K562 (cell line): ENCODE results near the gene ETV7. TPM values are rescaled to one million over a fixed set of nuclear protein-coding genes. Genes with fewer than 3 reads are reported as not detected.
A peak's percentile ranks its signal among the peaks of the same experiment; 100 is the strongest.

Source experiments
- ATF1 ChIP-seq, 2 experiments: fragments of 450-650 bp in 1 of 2; IDR thresholded peaks; 2 replicates each; pipeline ENCODE4 v1.6.1; 2016; ENCODE audit warnings: missing compliant biosample characterization in 1 of 2, missing genetic modification characterization in 1 of 2
- ATF7 ChIP-seq: fragments of 450-650 bp; IDR thresholded peaks from 2 replicates; pipeline ENCODE4 v1.7.1; 2014; ENCODE audit warnings: mild to moderate bottlenecking, moderate library complexity
- FOXK1 ChIP-seq: sonication (generic); formaldehyde crosslinking; IDR thresholded peaks from 2 replicates; pipeline ENCODE4 v1.8.0; 2022; ENCODE audit warnings: missing genetic modification reagents, mild to moderate bottlenecking, borderline replicate concordance
- HSF4 ChIP-seq: fragments of 250-450 bp; sonication (Bioruptor Pico); IDR thresholded peaks from 2 replicates; pipeline ENCODE4 v2.1.2; 2022; ENCODE audit warnings: mild to moderate bottlenecking, moderate library complexity, borderline replicate concordance
- JUND ChIP-seq, 2 experiments: IDR thresholded peaks; 2 replicates in 1 of 2; 3 replicates in 1 of 2; pipeline ENCODE4 v1.6.1; 2011; ENCODE audit warnings: borderline replicate concordance in 2 of 2, low read depth in 2 of 2, low read length in 2 of 2, improper control_type of control experiment in 1 of 2, missing biosample characterization in 1 of 2, missing genetic modification characterization in 1 of 2, missing genetic modification reagents in 1 of 2
- MAX ChIP-seq: sonication (generic); formaldehyde crosslinking; IDR thresholded peaks from 2 replicates; pipeline ENCODE4 v1.9.0; 2022; ENCODE audit warnings: mild to moderate bottlenecking, missing genetic modification reagents
- MCM2 ChIP-seq: fragments of 450-650 bp; IDR thresholded peaks from 2 replicates; pipeline ENCODE4 v1.6.1; 2017; ENCODE audit warnings: low read depth, mild to moderate bottlenecking
- PKNOX1 ChIP-seq: fragments of 450-650 bp; IDR thresholded peaks from 2 replicates; pipeline ENCODE4 v1.6.1; 2016
- RAD21 ChIP-seq, 2 experiments: fragments of 250-450 bp in 1 of 2; fragments of 450-650 bp in 1 of 2; sonication (Bioruptor Pico) in 1 of 2; formaldehyde crosslinking in 1 of 2; IDR thresholded peaks in 1 of 2; conservative IDR thresholded peaks in 1 of 2; 2 replicates each; pipeline versions ENCODE4 v1.4.0 to v1.8.0; 2020 to 2022; ENCODE audit warnings: mild to moderate bottlenecking in 2 of 2, moderate library complexity in 1 of 2
- SMARCB1 ChIP-seq: IDR thresholded peaks from 2 replicates; pipeline ENCODE4 v1.6.1; 2011; ENCODE audit warnings: improper control_type of control experiment, low read depth; ENCODE audit not compliant: insufficient read length
- SRSF7 ChIP-seq: fragments of 200-400 bp; formaldehyde crosslinking; optimal IDR thresholded peaks from 2 replicates; pipeline ENCODE3; 2017; ENCODE audit warnings: mild to moderate bottlenecking, low read depth, low read length
- ZBTB17 ChIP-seq: fragments of 450-650 bp; formaldehyde crosslinking; IDR thresholded peaks from 2 replicates; pipeline ENCODE4 v1.4.0; 2020; ENCODE audit warnings: mild to moderate bottlenecking
- ZNF830 ChIP-seq: fragments of 250-450 bp; sonication (Bioruptor Pico); IDR thresholded peaks from 2 replicates; pipeline ENCODE4 v1.5.0; 2021; ENCODE audit warnings: mild to moderate bottlenecking
- polyA plus RNA-seq, 8 experiments: library from polyadenylated mRNA; depleted of rRNA in 4 of 8; stranded (reverse) in 5 of 8; unstranded in 3 of 8; fragments of >200 nt; fragmentation: Nextera tagmentation in 2 of 8; fragmentation: Illumina TruSeq in 1 of 8; extraction: Ambion mirVana in 2 of 8; extraction: Trizol in 1 of 8; gene quantifications; 2 replicates each; pipeline versions ENCODE4 v1.2.1 to v1.2.3, GENCODE V29; 2011 to 2014; ENCODE audit warnings: inconsistent platforms in 1 of 8, missing spikeins in 1 of 8
- total RNA-seq, 7 experiments: library from RNA; depleted of rRNA in 6 of 7; stranded (reverse); fragments of >200 nt in 6 of 7; fragmentation: Illumina TruSeq in 2 of 7; extraction: Trizol in 2 of 7; gene quantifications; 2 replicates each; pipeline versions ENCODE4 v1.2.1 to v1.2.3, GENCODE V29; 2011 to 2021; ENCODE audit warnings: low replicate concordance in 1 of 7
- TF ChIP-seq, protein P1 (sequence below): IDR thresholded peaks from 2 replicates; pipeline ENCODE4 v1.6.1; 2014; ENCODE audit warnings: antibody characterized with exemption
- TF ChIP-seq, protein P2 (sequence below): sonication (generic); formaldehyde crosslinking; IDR thresholded peaks from 2 replicates; pipeline ENCODE4 v1.8.1; 2023; ENCODE audit warnings: mild to moderate bottlenecking, missing genetic modification reagents
- TF ChIP-seq, protein P3 (sequence below): fragments of 250-450 bp; sonication (Bioruptor Pico); IDR thresholded peaks from 2 replicates; pipeline ENCODE4 v1.4.0; 2020
- TF ChIP-seq, protein P4 (sequence below), 2 experiments: fragments of 450-650 bp in 1 of 2; sonication (generic) in 1 of 2; formaldehyde crosslinking; conservative IDR thresholded peaks; 2 replicates each; pipeline versions ENCODE4 v1.4.0 to v1.8.1; 2020 to 2022; ENCODE audit warnings: mild to moderate bottlenecking in 1 of 2, missing genetic modification reagents in 1 of 2

Gene ETV7
- total and polyA plus RNA-seq, 9 of the 15 experiments (the other 6 are each of a cell fraction or from before 2014, with no cell fraction given): 0.07 to 0.22 (median 0.14) TPM; not detected in 3

DNA sequence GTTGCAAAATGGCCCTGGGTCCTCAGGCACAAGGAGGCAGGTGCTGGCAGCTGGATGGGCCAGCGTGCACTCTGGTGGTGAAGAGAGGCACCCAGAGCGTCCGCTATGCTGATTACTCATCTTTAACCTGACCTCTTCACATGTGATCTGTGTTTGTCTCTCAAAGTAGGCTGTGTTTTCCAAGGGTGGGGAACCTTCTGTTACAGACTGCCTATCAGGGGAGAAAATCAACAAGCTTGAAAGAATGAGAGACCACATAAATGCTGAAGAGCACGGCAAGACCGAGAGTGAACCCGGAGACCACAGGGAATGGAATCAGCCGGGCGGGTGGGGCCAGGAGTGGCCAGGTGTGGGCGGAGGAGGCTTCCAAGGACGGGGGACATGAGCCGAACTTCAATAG lies 67.0 kb downstream of the ETV7 start (continued):
- TF ChIP-seq, protein P1, sequence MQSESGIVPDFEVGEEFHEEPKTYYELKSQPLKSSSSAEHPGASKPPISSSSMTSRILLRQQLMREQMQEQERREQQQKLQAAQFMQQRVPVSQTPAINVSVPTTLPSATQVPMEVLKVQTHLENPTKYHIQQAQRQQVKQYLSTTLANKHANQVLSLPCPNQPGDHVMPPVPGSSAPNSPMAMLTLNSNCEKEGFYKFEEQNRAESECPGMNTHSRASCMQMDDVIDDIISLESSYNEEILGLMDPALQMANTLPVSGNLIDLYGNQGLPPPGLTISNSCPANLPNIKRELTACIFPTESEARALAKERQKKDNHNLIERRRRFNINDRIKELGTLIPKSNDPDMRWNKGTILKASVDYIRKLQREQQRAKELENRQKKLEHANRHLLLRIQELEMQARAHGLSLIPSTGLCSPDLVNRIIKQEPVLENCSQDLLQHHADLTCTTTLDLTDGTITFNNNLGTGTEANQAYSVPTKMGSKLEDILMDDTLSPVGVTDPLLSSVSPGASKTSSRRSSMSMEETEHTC: peak; percentile 37; the same call in 1 of the 2 replicates
- no peak for TF ChIP-seq MCM2
- TF ChIP-seq SRSF7: no peak
- no peak for TF ChIP-seq ZBTB17
- TF ChIP-seq RAD21 (CRISPR knock-in tag; conservative IDR thresholded peaks at IDR 0.05 in 1 of 2, IDR thresholded peaks at IDR 0.05 in 1 of 2): peak in 1 of 2 experiments; percentile 42; a peak in 3 of 4 replicates
- TF ChIP-seq, protein P2, sequence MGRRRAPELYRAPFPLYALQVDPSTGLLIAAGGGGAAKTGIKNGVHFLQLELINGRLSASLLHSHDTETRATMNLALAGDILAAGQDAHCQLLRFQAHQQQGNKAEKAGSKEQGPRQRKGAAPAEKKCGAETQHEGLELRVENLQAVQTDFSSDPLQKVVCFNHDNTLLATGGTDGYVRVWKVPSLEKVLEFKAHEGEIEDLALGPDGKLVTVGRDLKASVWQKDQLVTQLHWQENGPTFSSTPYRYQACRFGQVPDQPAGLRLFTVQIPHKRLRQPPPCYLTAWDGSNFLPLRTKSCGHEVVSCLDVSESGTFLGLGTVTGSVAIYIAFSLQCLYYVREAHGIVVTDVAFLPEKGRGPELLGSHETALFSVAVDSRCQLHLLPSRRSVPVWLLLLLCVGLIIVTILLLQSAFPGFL (CRISPR knock-in tag): no peak
- TF ChIP-seq SMARCB1: no peak
- 0 out of 2 replicates have a peak, but pooled peaks have one; percentile 12 for TF ChIP-seq ATF7
- peak; percentile 64 for TF ChIP-seq MAX (CRISPR knock-in tag)
- TF ChIP-seq, protein P3, sequence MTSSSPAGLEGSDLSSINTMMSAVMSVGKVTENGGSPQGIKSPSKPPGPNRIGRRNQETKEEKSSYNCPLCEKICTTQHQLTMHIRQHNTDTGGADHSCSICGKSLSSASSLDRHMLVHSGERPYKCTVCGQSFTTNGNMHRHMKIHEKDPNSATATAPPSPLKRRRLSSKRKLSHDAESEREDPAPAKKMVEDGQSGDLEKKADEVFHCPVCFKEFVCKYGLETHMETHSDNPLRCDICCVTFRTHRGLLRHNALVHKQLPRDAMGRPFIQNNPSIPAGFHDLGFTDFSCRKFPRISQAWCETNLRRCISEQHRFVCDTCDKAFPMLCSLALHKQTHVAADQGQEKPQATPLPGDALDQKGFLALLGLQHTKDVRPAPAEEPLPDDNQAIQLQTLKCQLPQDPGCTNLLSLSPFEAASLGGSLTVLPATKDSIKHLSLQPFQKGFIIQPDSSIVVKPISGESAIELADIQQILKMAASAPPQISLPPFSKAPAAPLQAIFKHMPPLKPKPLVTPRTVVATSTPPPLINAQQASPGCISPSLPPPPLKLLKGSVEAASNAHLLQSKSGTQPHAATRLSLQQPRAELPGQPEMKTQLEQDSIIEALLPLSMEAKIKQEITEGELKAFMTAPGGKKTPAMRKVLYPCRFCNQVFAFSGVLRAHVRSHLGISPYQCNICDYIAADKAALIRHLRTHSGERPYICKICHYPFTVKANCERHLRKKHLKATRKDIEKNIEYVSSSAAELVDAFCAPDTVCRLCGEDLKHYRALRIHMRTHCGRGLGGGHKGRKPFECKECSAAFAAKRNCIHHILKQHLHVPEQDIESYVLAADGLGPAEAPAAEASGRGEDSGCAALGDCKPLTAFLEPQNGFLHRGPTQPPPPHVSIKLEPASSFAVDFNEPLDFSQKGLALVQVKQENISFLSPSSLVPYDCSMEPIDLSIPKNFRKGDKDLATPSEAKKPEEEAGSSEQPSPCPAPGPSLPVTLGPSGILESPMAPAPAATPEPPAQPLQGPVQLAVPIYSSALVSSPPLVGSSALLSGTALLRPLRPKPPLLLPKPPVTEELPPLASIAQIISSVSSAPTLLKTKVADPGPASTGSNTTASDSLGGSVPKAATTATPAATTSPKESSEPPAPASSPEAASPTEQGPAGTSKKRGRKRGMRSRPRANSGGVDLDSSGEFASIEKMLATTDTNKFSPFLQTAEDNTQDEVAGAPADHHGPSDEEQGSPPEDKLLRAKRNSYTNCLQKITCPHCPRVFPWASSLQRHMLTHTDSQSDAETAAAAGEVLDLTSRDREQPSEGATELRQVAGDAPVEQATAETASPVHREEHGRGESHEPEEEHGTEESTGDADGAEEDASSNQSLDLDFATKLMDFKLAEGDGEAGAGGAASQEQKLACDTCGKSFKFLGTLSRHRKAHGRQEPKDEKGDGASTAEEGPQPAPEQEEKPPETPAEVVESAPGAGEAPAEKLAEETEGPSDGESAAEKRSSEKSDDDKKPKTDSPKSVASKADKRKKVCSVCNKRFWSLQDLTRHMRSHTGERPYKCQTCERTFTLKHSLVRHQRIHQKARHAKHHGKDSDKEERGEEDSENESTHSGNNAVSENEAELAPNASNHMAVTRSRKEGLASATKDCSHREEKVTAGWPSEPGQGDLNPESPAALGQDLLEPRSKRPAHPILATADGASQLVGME (CRISPR knock-in tag): no peak
- TF ChIP-seq PKNOX1: peak; percentile 41; the same call in 1 of the 2 replicates
- no peak for TF ChIP-seq ATF1 (CRISPR knock-in tag; IDR thresholded peaks at IDR 0.05)
- no peak for TF ChIP-seq ATF1 (tag; IDR thresholded peaks at IDR 0.05)
- TF ChIP-seq ZNF830: no peak
- TF ChIP-seq HSF4 (CRISPR knock-in tag): no peak
- TF ChIP-seq FOXK1 (CRISPR knock-in tag): no peak
- peak; percentile 74; the same call in 1 of the 2 replicates for TF ChIP-seq JUND (IDR thresholded peaks at IDR 0.05; ENCODE audit: borderline replicate concordance, low read depth, low read length)
- TF ChIP-seq JUND (tag; IDR thresholded peaks at IDR 0.05; ENCODE audit: borderline replicate concordance, low read depth, low read length): peak; percentile 38; the same call in 1 of the 3 replicates
- TF ChIP-seq, protein P4, sequence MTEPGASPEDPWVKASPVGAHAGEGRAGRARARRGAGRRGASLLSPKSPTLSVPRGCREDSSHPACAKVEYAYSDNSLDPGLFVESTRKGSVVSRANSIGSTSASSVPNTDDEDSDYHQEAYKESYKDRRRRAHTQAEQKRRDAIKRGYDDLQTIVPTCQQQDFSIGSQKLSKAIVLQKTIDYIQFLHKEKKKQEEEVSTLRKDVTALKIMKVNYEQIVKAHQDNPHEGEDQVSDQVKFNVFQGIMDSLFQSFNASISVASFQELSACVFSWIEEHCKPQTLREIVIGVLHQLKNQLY (CRISPR knock-in tag; conservative IDR thresholded peaks at IDR 0.05): no peak
